Measurements from ENCODE around the gene ZNF778. TPM values are rescaled to one million over a fixed set of nuclear protein-coding genes. Genes with fewer than 3 reads are reported as not detected.

The ZNF778 gene
- total RNA-seq: 11.7 TPM
- long read RNA-seq, partial matches to known transcripts: 0 of 12 reads
- long read RNA-seq, other reads (novel, unspliced or antisense): 9 of 12 reads

GRCh38 chr16:89217388-89218191 is at the start of gene ZNF778:
TSS of gene ZNF778 (plus strand) at chr16:89217703. CDS start at chr16:89221128, 3,425 bp downstream.
- DNase-seq (ENCODE audit: low spot score): peak; percentile 94

DNA sequence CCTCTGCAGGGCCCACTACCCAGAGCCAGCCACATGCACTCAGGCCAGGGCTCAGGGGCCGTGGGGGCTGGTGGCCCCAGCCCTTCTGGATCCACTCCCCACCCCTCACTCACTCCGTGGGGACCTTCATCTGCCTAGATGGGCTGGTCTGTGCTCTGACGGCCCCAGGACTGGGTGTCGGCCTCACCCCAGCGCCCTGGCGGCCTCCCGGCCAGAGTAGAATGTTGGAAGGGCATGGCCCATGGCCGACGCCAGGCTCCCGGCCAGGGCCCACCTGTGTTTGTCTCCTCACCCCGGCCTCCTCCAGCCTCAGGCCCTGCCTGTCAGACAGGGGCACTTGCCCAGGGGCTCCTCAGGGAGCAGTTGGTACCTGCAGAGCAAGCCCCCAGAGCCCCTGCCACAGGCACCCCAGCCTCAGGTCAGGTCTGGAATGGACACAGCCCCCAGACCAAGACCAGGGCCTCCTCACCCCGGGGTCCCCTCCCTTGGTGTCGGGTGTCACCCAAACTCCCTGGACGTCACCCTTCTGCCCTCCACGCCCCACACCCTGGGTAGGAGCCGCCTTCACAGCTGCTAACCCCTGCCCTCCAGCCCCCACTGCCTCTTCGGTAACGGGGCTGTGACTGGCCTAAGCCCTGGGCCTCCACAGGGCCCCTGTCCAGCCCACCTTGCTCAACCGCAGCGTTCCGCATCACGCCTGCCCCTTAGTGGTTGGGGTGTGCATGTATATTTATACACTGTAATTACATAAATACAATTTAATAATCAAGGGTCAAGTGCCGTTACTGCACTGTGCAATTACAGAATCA is 48.9 kb upstream of the ZNF778 start:
- DNase-seq (ENCODE audit: low spot score): no peak

DNA sequence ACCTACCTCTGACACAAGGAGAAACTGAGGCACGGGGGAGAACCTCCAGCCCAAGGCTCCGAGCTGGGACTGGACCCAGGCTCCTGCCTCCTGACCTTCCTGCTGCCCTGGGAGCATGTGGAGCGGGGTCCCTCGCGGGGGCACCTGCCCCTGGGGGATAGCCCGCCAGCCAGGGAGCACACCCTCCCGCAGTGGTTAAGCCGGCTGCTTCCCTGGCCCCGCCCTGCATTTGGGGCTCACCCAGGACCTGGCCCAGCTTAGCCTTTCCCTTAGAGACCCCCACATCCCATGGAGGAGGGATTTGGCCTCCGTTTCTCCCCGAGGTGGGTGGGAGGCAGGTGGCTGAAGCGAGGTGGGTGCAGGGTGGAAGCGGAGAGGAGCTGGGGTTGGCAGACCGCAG is 47.7 kb upstream of the ZNF778 start:
- no peak for DNase-seq (ENCODE audit: low spot score)

GRCh38 chr16:89170346-89171215 is 46.9 kb upstream of the ZNF778 start:
- DNase-seq (ENCODE audit: low spot score): no peak

DNA sequence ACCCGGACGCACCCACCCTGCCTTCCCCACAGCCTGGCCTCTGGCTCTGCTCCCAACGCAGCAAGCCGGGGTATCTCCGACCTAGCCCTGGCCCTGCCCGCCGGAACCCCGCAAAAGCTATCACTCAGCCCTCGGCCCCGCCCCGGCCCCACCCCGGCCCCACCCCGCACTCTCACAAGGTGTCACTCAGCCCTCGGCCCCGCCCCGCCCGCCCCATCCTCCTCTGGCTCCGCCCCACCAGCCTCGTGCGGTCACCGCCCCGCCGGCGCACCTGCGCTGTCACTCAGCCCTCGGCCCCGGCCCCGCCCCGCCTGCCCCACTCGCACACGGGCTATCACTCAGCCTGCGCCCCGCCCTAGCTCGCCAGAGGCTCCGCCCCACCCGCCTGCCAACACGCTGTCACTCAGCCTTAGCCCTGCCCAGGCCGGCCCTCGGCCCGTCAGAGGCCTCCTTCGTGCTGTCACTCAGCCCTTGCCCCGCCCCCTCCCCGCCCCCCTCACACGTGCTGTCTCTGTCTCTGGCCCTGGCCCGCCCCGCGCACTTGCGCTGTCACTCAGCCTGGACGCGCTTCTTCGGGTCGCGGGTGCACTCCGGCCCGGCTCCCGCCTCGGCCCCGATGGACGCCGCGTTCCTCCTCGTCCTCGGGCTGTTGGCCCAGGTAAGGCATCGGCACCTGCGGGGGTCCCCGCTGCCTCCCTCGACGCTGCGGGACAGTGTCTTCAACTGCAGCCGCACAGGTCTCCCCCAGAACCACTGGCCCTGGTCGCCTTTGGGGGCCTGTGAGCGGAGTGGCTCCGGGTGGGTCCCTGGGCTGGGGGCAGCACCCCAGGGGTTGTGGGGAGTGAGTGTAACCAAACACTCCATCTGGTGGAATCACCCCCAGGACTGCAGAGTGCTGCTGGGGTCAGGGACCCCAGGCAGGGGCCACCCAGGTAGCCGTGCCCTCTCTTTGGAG is 46.0 kb upstream of the ZNF778 start, which contains the start of gene CDH15:
TSS of gene CDH15 (plus strand) at position 533 of the 955 bp plus-strand sequence. CDS start at position 617, 84 bp downstream.
- DNase-seq (ENCODE audit: low spot score): peak; percentile 95

DNA sequence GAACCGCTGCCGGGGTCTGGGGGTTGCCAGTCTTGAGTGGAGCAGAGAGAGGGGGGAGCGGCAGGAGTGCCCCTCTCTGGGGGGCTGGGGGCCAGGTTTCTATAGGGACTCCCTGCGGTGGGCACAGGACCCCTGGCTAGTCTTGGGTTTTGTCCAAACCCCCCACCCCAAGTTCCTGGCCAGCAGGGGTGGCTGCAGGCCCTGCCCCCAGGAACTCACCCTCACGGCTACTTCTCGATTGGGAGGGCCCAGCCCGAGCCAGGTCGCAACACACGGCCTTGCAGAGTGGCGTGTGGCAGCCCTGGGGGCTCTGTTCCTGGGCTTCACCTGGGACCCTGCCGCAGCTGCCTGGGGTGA is 45.4 kb upstream of the ZNF778 start:
- no peak for DNase-seq (ENCODE audit: low spot score)

- DNase-seq (ENCODE audit: low spot score): no peak
Observed at GRCh38 chr16:89172528-89173173, 44.9 kb upstream of the ZNF778 start.

DNA sequence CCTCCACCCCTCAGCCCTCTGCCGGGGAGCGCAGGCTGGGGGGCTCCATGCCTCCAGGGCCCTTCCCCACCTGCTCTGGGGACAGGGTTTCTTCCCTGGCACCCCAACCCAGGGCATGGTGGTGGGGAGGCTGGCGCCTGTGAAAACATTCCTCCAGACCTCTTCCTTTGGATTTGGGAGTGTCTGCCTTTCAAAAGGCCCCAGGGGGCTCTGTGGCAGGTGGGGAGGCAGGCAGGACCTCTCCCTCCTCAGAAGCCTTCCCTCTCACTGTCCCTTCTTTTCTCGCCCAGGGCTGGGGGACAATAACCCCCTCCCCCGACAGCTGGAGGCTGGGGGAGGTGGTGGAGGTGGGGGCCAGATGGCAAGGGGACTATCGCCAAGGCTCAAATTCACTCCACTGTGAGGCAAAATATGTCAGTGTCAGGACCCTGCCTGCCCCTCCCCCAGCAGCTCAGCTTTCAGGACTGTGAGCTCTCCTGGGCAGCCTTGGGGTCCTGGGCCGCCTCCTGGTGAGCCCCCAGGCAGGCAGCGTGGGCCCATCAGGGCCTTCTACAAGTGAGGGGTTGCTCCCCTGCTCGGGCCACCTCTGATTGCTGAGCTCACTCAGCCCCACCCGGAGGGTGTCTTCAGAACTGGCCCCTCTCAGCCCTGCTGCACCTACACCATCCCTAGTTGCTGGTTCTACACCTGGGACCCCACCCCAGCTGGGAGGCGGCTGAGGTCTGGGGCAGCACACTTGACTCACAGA is 44.2 kb upstream of the ZNF778 start:
- DNase-seq (ENCODE audit: low spot score): no peak

- DNase-seq (ENCODE audit: low spot score): no peak
Observed at GRCh38 chr16:89174055-89174827, 43.3 kb upstream of the ZNF778 start.

GRCh38 chr16:89174877-89175276 is 42.6 kb upstream of the ZNF778 start:
- DNase-seq (ENCODE audit: low spot score): no peak

- no peak for DNase-seq (ENCODE audit: low spot score)
Observed at GRCh38 chr16:89175280-89176146, 42.0 kb upstream of the ZNF778 start.

DNA sequence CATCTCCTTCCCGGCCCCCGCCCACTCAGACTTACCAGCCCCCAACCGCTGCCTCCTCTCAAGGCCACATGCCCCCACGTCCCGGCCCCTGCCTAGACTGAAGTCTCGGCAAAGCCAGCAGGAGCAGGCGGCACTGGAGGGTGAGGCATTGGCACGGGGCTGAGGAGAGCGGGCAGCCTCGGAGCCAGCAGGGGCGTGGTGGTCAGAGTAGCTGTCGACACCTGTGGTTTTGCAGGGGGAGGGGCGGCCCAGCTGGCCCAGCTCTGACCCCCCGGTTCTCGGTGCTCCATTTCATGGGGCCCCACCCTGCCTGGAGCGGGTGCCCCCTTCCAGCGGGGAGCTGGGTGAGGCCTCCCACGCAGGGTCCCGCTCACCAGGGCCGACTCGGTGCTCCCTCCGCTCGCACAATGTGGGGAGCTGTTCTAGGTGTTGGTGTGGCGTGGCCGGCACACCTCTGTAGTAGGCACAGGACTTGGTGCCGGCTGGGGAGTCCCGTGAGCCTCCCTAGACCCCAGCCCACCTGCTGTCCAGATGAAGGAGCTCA is 41.3 kb upstream of the ZNF778 start:
- no peak for DNase-seq (ENCODE audit: low spot score)

GRCh38 chr16:89176717-89177116 is 40.8 kb upstream of the ZNF778 start:
- DNase-seq (ENCODE audit: low spot score): no peak

DNA sequence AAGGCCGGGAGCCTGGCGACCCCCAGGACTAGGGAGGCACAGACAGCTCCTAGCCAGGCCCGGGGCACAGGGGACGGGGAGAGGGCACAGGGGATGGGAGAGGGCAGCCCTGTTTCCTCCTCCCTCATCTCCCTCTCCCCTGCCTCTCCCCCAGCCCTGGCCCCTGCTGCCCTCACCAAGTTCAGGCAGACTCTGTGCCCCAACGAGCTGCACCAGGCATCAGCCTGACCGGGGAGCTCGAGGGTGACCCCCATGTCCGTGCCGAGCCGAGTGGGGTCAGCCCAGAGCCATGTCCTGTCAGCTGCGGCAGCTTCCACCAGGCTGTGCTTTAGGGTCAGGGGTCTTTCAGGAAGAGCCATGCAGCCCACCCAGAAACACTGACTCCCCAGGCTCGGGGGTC is 40.0 kb upstream of the ZNF778 start:
- DNase-seq (ENCODE audit: low spot score): no peak

GRCh38 chr16:89178453-89179147 is 38.9 kb upstream of the ZNF778 start:
- DNase-seq (ENCODE audit: low spot score): no peak

- DNase-seq (ENCODE audit: low spot score): no peak
Observed at GRCh38 chr16:89179148-89179484, 38.4 kb upstream of the ZNF778 start.
